GM18867 (cell line): Measurements from ENCODE around the gene DOK3.

Source experiments
- ATAC-seq: cut with Tn5 transposase; IDR thresholded peaks from one replicate; pipeline ENCODE4 v1.9.1; 2021; ENCODE audit warnings: mild to moderate bottlenecking, moderate library complexity; ENCODE audit not compliant: unreplicated experiment

DOK3 gene

DNA sequence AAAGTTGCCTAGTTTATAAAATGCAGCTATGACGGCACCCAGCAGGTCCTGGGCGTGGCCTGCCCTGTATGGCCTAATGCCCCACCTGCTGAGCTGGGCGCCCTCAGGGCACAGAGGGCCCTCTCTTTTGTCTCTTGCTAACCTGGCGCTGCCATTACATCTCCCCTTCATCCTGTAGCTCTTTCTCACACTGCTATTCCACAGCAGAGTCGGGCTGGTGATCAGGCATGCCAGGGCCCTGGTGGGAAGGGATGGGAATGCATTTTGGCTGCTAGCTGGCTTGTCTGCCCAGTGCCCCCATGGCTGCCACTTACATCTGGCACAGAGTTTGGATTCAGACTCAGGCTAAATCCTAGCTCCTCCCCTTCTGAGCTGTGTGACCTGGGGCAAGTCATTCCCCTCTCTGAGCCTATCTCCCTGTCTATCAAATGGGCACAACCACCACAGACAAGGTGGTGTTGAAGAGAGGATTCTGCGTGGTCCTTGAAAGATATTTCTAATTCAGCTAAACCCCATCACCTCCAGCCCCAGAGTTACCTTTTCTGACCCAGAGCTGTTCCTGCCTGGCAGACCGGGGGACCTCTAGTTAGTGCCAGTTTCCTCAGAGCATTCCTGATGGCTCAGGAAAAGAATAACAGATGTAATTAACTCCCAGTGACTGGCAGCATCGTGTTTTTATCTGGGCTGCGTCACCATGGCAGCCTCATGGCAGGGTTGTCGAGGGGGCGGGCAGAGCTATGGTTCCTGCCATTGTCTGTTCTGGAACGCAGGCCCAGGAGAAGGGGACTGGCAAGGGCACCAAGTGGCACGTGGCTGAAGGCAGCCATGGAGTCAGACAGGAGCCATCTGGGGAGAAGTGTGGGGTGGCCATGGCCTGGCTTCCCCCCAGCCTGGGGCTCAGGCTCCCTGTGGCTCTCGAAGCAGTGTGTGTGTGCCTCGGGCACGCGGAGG, 56.7 kb downstream of the DOK3 start:
- ATAC-seq: no peak
